NB4 (cell line): ENCODE measurements around the gene WDR13.

Experiments
- CTCF ChIP-seq: IDR thresholded peaks from one replicate; pipeline ENCODE4 v1.5.1; 2012; ENCODE audit warnings: low read depth, low read length
- MAX ChIP-seq: IDR thresholded peaks from 2 replicates; pipeline ENCODE4 v1.6.1; 2011; ENCODE audit warnings: low read depth, low read length
- MYC ChIP-seq: IDR thresholded peaks from 2 replicates; pipeline ENCODE4 v1.6.1; 2011; ENCODE audit warnings: low read depth, low read length
- POLR2A ChIP-seq: IDR thresholded peaks from 2 replicates; pipeline ENCODE4 v1.6.1; 2011; ENCODE audit warnings: mild to moderate bottlenecking; ENCODE audit not compliant: insufficient read length; ENCODE audit errors: extremely low read depth

DNA sequence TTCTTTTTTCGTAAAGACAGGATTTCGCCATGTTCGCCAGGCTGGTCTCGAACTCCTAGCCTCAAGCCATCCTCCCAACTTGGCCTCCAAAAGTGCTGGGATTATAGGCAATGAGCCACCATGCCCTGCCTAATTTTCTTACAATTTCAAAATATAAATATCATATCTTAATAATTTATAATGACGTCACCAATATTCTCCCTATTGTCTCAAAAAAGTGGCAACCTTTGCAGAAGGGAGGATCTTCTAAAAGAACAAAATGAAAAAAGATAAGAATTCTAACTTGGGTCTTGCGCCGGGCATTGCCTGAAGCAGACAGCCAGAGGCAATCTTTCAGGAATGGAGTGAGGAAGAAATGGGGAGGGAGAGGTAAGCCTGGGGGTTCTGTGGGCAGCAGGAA, 48.4 kb downstream of the WDR13 start:
- TF ChIP-seq CTCF: no peak
- no peak for TF ChIP-seq POLR2A
- TF ChIP-seq MYC: no peak
- TF ChIP-seq MAX: no peak
